WTC11 (cell line): ENCODE data around the gene RPS16. TPM values are rescaled to one million over a fixed set of nuclear protein-coding genes. Genes with fewer than 3 reads are reported as not detected.

Experiments
- ATAC-seq: fragments of 200-7000 bp; cut with Tn5 transposase; 2 replicates; pipeline ENCODE4 v1.10.0; 2021; ENCODE audit warnings: mild to moderate bottlenecking, moderate library complexity
- CTCF ChIA-PET: fragments of 300-600 bp; sonication (Branson Sonifier 250); formaldehyde crosslinking; loops from one replicate; lab custom pipeline; 2021; ENCODE audit warnings: antibody characterized with exemption; lab: Charles Lee
- POLR2A ChIA-PET: fragments of 350-600 bp; sonication (Branson Sonifier 250); formaldehyde crosslinking; loops from one replicate; lab custom pipeline; 2021; ENCODE audit warnings: antibody characterized with exemption; lab: Charles Lee
- DNase-seq: peaks from one replicate; pipeline ENCODE4 v3.0.0; 2021; ENCODE audit warnings: low spot score
- H3K27ac Mint-ChIP-seq: 2 replicates; pipeline ENCODE4 v1.8.0; 2021; ENCODE audit warnings: mixed read lengths
- H3K27me3 Mint-ChIP-seq: 2 replicates; pipeline ENCODE4 v1.8.0; 2021; ENCODE audit warnings: low read depth, mild to moderate bottlenecking, moderate library complexity, mixed read lengths
- H3K36me3 Mint-ChIP-seq: 2 replicates; pipeline ENCODE4 v1.8.0; 2021; ENCODE audit warnings: mixed read lengths
- H3K4me1 Mint-ChIP-seq: 2 replicates; pipeline ENCODE4 v1.8.0; 2022; ENCODE audit warnings: mixed read lengths
- H3K4me3 Mint-ChIP-seq: 2 replicates; pipeline ENCODE4 v1.8.0; 2021; ENCODE audit warnings: mild to moderate bottlenecking, moderate library complexity, mixed read lengths
- H3K9me3 Mint-ChIP-seq: 2 replicates; pipeline ENCODE4 v1.8.0; 2021; ENCODE audit warnings: mixed read lengths
- ETV6 ChIP-seq: sonication (generic); formaldehyde crosslinking; IDR thresholded peaks from 2 replicates; pipeline ENCODE4 v1.8.1; 2022; ENCODE audit warnings: mild to moderate bottlenecking, missing genetic modification reagents
- NFE2L1 ChIP-seq: sonication (generic); formaldehyde crosslinking; IDR thresholded peaks from 2 replicates; pipeline ENCODE4 v1.8.1; 2023; ENCODE audit warnings: missing genetic modification reagents
- NR3C1 ChIP-seq: sonication (generic); formaldehyde crosslinking; conservative IDR thresholded peaks from 2 replicates; pipeline ENCODE4 v1.8.1; 2023; ENCODE audit warnings: low read depth, mild to moderate bottlenecking, missing genetic modification reagents
- SMAD4 ChIP-seq: sonication (generic); formaldehyde crosslinking; IDR thresholded peaks from 2 replicates; pipeline ENCODE4 v1.8.0; 2022; ENCODE audit warnings: mild to moderate bottlenecking, missing genetic modification reagents
- ZNF219 ChIP-seq: sonication (generic); formaldehyde crosslinking; IDR thresholded peaks from 2 replicates; pipeline ENCODE4 v1.8.0; 2023; ENCODE audit warnings: missing genetic modification reagents, mild to moderate bottlenecking, borderline replicate concordance
- ZNF423 ChIP-seq: fragments of 250-450 bp; sonication (Bioruptor Pico); IDR thresholded peaks from 2 replicates; pipeline ENCODE4 v2.1.2; 2022; ENCODE audit warnings: mild to moderate bottlenecking, moderate library complexity
- total RNA-seq: library from RNA; stranded (reverse); gene quantifications from 3 replicates; pipeline ENCODE4 v1.2.3, GENCODE V29; 2021
- TF ChIP-seq, protein P1 (sequence below): sonication (generic); formaldehyde crosslinking; IDR thresholded peaks from 2 replicates; pipeline ENCODE4 v1.8.1; 2022; ENCODE audit warnings: low read depth, mild to moderate bottlenecking, moderate library complexity, missing genetic modification reagents, borderline replicate concordance
- TF ChIP-seq, protein P2 (sequence below): fragments of 250-450 bp; sonication (Bioruptor Pico); IDR thresholded peaks from 2 replicates; pipeline ENCODE4 v1.8.0; 2021; ENCODE audit warnings: mild to moderate bottlenecking
- TF ChIP-seq, protein P3 (sequence below): sonication (generic); formaldehyde crosslinking; IDR thresholded peaks from 2 replicates; pipeline ENCODE4 v1.8.1; 2023; ENCODE audit warnings: mild to moderate bottlenecking, missing genetic modification reagents, moderate library complexity
- TF ChIP-seq, protein P4 (sequence below): sonication (generic); formaldehyde crosslinking; IDR thresholded peaks from 2 replicates; pipeline ENCODE4 v1.8.0; 2022; ENCODE audit warnings: mild to moderate bottlenecking, missing genetic modification reagents
- TF ChIP-seq, protein P5 (sequence below): sonication (generic); formaldehyde crosslinking; IDR thresholded peaks from 2 replicates; pipeline ENCODE4 v1.8.0; 2022; ENCODE audit warnings: mild to moderate bottlenecking, missing genetic modification reagents
- TF ChIP-seq, protein P6 (sequence below): sonication (generic); formaldehyde crosslinking; IDR thresholded peaks from 2 replicates; pipeline ENCODE4 v1.8.0; 2022; ENCODE audit warnings: missing genetic modification reagents
- TF ChIP-seq, protein P7 (sequence below): sonication (generic); formaldehyde crosslinking; IDR thresholded peaks from 2 replicates; pipeline ENCODE4 v1.8.0; 2022; ENCODE audit warnings: mild to moderate bottlenecking, missing genetic modification reagents
- TF ChIP-seq, protein P8 (sequence below): sonication (generic); formaldehyde crosslinking; IDR thresholded peaks from 2 replicates; pipeline ENCODE4 v1.8.0; 2023; ENCODE audit warnings: mild to moderate bottlenecking, missing genetic modification reagents

Gene RPS16
- total RNA-seq, 1 experiment from 2014 or later, result 2,962 TPM

DNA sequence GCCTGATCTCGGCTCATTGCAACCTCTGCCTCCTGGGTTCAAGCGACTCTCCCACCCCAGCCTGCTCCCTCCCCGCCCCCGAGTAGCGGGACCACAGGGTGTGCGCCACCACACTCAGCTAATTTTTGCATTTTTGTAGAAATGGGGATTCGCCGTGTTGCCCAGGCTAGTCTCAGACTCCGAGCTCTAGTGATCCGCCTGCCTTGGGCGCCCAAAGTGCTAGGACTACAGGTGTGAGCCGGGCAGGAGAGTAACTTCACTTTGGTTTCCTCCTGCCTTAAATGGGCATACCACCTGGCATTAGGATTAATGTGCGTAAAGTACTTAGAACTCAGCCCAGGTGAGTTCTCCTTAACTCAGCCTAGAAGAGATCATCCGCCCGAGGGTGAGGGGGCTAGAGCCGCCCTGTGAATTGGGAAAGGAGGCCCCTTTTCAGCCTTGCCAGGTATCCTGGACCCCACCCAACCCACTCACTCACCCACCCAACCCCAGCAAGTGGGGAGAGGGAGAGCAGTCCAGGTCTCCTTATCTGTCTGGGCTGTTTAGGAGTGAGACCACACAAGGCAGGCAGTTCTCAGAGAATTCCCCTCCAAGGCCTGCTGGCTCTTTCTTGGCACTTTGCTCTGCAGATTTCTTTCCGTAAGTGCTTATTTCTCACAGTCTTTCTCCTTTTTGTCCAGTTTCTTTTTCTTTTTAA is 30.3 kb downstream of the RPS16 start (continued):
- TF ChIP-seq, protein P1, sequence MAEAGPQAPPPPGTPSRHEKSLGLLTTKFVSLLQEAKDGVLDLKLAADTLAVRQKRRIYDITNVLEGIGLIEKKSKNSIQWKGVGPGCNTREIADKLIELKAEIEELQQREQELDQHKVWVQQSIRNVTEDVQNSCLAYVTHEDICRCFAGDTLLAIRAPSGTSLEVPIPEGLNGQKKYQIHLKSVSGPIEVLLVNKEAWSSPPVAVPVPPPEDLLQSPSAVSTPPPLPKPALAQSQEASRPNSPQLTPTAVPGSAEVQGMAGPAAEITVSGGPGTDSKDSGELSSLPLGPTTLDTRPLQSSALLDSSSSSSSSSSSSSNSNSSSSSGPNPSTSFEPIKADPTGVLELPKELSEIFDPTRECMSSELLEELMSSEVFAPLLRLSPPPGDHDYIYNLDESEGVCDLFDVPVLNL (CRISPR knock-in tag), result no peak
- TF ChIP-seq, protein P2, sequence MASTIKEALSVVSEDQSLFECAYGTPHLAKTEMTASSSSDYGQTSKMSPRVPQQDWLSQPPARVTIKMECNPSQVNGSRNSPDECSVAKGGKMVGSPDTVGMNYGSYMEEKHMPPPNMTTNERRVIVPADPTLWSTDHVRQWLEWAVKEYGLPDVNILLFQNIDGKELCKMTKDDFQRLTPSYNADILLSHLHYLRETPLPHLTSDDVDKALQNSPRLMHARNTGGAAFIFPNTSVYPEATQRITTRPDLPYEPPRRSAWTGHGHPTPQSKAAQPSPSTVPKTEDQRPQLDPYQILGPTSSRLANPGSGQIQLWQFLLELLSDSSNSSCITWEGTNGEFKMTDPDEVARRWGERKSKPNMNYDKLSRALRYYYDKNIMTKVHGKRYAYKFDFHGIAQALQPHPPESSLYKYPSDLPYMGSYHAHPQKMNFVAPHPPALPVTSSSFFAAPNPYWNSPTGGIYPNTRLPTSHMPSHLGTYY (CRISPR knock-in tag), result no peak
- TF ChIP-seq, protein P3, sequence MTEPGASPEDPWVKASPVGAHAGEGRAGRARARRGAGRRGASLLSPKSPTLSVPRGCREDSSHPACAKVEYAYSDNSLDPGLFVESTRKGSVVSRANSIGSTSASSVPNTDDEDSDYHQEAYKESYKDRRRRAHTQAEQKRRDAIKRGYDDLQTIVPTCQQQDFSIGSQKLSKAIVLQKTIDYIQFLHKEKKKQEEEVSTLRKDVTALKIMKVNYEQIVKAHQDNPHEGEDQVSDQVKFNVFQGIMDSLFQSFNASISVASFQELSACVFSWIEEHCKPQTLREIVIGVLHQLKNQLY (CRISPR knock-in tag), result no peak

DNA sequence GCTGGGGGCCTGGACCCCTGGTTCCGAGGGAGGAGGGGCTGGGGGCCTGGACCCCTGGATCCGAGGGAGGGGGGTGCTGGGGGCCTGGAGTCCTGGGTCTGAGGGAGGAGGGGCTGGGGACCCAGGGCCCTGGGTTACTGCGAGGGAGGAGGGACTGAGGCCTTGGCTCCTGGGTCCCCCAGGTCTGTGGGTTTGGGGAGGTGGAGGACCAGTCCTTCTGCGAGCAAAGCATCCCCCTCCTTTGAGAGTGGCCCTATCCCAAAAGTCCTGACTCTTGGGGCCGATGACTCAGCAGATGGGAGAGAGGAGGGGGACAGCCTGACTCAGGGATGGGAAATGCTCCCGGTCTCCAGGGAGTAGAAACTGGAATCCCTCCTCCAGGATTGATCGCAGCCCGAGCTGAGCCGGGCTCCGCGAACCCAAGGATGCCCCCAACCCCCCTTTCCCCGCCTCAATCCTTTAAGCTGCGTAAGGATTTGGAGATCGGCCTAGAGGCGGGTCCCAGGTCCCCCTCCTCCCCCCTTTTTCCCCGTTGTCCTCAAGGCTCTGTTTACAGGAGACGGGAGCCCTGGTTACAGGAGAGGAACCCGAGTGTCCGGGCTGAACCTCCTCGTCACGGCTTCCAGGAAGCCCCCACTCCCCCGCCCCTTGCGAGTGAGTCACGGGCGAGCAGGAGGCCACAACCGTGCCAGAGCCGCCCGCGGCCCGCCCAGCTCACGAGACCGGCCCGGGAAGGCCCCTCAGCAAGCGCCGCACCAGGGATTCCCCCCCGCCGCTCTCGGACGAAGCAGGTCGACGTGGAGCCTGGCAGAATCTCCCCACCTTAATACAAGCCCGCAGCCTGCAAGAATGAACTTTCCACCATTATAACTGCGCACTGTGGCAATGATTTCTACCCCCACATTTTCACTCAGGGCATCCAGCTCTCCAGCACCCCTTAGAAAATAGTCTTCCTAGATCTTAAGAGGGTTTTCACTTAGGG is 32.1 kb downstream of the RPS16 start:
- peak; percentile 75 for DNase-seq
- peak overlapping the region; percentile 91 for H3K4me3 Mint-ChIP-seq
- POLR2A ChIA-PET, result interaction anchor here (0.6 to 3.5 kb wide), 10 partner anchors 8 to 1217 kb away, joined by 3 to 25 read pairs (median 5); partner anchors contain the start of genes MED29, PAF1, PLEKHG2 and RPS16
- no peak for TF ChIP-seq ZNF219 (CRISPR knock-in tag)
- TF ChIP-seq, protein P4, sequence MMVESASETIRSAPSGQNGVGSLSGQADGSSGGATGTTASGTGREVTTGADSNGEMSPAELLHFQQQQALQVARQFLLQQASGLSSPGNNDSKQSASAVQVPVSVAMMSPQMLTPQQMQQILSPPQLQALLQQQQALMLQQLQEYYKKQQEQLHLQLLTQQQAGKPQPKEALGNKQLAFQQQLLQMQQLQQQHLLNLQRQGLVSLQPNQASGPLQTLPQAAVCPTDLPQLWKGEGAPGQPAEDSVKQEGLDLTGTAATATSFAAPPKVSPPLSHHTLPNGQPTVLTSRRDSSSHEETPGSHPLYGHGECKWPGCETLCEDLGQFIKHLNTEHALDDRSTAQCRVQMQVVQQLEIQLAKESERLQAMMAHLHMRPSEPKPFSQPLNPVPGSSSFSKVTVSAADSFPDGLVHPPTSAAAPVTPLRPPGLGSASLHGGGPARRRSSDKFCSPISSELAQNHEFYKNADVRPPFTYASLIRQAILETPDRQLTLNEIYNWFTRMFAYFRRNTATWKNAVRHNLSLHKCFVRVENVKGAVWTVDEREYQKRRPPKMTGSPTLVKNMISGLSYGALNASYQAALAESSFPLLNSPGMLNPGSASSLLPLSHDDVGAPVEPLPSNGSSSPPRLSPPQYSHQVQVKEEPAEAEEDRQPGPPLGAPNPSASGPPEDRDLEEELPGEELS (CRISPR knock-in tag), result no peak
- no peak for TF ChIP-seq SMAD4 (CRISPR knock-in tag)
- TF ChIP-seq, protein P5, sequence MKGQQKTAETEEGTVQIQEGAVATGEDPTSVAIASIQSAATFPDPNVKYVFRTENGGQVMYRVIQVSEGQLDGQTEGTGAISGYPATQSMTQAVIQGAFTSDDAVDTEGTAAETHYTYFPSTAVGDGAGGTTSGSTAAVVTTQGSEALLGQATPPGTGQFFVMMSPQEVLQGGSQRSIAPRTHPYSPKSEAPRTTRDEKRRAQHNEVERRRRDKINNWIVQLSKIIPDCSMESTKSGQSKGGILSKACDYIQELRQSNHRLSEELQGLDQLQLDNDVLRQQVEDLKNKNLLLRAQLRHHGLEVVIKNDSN (CRISPR knock-in tag), result no peak
- TF ChIP-seq, protein P6, sequence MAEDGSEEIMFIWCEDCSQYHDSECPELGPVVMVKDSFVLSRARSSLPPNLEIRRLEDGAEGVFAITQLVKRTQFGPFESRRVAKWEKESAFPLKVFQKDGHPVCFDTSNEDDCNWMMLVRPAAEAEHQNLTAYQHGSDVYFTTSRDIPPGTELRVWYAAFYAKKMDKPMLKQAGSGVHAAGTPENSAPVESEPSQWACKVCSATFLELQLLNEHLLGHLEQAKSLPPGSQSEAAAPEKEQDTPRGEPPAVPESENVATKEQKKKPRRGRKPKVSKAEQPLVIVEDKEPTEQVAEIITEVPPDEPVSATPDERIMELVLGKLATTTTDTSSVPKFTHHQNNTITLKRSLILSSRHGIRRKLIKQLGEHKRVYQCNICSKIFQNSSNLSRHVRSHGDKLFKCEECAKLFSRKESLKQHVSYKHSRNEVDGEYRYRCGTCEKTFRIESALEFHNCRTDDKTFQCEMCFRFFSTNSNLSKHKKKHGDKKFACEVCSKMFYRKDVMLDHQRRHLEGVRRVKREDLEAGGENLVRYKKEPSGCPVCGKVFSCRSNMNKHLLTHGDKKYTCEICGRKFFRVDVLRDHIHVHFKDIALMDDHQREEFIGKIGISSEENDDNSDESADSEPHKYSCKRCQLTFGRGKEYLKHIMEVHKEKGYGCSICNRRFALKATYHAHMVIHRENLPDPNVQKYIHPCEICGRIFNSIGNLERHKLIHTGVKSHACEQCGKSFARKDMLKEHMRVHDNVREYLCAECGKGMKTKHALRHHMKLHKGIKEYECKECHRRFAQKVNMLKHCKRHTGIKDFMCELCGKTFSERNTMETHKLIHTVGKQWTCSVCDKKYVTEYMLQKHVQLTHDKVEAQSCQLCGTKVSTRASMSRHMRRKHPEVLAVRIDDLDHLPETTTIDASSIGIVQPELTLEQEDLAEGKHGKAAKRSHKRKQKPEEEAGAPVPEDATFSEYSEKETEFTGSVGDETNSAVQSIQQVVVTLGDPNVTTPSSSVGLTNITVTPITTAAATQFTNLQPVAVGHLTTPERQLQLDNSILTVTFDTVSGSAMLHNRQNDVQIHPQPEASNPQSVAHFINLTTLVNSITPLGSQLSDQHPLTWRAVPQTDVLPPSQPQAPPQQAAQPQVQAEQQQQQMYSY (CRISPR knock-in tag), result peak; percentile 86
- TF ChIP-seq, protein P7, sequence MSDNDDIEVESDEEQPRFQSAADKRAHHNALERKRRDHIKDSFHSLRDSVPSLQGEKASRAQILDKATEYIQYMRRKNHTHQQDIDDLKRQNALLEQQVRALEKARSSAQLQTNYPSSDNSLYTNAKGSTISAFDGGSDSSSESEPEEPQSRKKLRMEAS (CRISPR knock-in tag), result no peak
- TF ChIP-seq, protein P8, sequence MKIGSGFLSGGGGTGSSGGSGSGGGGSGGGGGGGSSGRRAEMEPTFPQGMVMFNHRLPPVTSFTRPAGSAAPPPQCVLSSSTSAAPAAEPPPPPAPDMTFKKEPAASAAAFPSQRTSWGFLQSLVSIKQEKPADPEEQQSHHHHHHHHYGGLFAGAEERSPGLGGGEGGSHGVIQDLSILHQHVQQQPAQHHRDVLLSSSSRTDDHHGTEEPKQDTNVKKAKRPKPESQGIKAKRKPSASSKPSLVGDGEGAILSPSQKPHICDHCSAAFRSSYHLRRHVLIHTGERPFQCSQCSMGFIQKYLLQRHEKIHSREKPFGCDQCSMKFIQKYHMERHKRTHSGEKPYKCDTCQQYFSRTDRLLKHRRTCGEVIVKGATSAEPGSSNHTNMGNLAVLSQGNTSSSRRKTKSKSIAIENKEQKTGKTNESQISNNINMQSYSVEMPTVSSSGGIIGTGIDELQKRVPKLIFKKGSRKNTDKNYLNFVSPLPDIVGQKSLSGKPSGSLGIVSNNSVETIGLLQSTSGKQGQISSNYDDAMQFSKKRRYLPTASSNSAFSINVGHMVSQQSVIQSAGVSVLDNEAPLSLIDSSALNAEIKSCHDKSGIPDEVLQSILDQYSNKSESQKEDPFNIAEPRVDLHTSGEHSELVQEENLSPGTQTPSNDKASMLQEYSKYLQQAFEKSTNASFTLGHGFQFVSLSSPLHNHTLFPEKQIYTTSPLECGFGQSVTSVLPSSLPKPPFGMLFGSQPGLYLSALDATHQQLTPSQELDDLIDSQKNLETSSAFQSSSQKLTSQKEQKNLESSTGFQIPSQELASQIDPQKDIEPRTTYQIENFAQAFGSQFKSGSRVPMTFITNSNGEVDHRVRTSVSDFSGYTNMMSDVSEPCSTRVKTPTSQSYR, result 0 out of 2 replicates have a peak, but pooled peaks have one; percentile 47
- TF ChIP-seq NFE2L1 (CRISPR knock-in tag), result peak; percentile 91
- TF ChIP-seq ETV6 (CRISPR knock-in tag), result no peak
- peak; percentile 88 for TF ChIP-seq ZNF423
- no peak for TF ChIP-seq NR3C1
- TF ChIP-seq, protein P1 (CRISPR knock-in tag), result no peak

More for the DNA sequence above, 32.1 kb downstream of the RPS16 start:
- Mint-ChIP-seq H3K27me3 (no peaks in the 10 kb centered on the region), H3K9me3 (no peaks in the 10 kb centered on the region), H3K36me3 (peaks cover 6% of the 10 kb centered on the region; the same call in 1 of the 2 replicates), H3K27ac (peak overlapping the region; percentile 98), H3K4me1 (peaks cover 48% of the 10 kb centered on the region)
- ATAC-seq, result peak; percentile 25
- CTCF ChIA-PET, result interaction anchor here (0.7 to 1.1 kb wide), 4 partner anchors 61 to 430 kb away, joined by 3 to 4 read pairs (median 4); partner anchors contain the start of genes DYRK1B, NCCRP1 and SAMD4B
